Lower leg skin (tissue), 4 donors: Measurements from ENCODE around the gene KIF26B. TPM values are rescaled to one million over a fixed set of nuclear protein-coding genes. Genes with fewer than 3 reads are reported as not detected.

Source experiments
- DNase-seq, 2 donors: peaks; one replicate each; pipeline ENCODE4 v3.0.0-alpha.2; 2019; ENCODE audit warnings: low spot score in 2 of 2
- H3K4me3 ChIP-seq: fragments of 200-600 bp; sonication (generic); 2 replicates; pipeline ENCODE4 v1.5.1; 2017; ENCODE audit warnings: mild to moderate bottlenecking, low read depth; ENCODE audit not compliant: poor library complexity, severe bottlenecking
- POLR2A ChIP-seq, 2 donors: fragments of 450-650 bp; IDR thresholded peaks; one replicate each; pipeline ENCODE4 v1.6.1; 2016 to 2017; ENCODE audit warnings: antibody characterized with exemption in 2 of 2, mild to moderate bottlenecking in 1 of 2, moderate library complexity in 1 of 2
- WGBS, 2 donors: methylation state at CpG; one replicate each; pipeline ENCODE4 v1.1.5; 2018; 5-methylcytosine and 5-hydroxymethylcytosine counted together
- intact Hi-C: fragments of 100-400 bp; cut with DNase I; formaldehyde crosslinking; loops from one replicate; pipeline ENCODE4 v1.15.0; 2023; ENCODE audit warnings: low total_unique reads
- total RNA-seq, 4 donors: library from RNA; depleted of rRNA; stranded (reverse); fragments of >200 nt; gene quantifications; one replicate each; pipeline ENCODE4 v1.1.0, GENCODE V29; 2016
- TF ChIP-seq, protein P1 (sequence below), 3 donors: fragments of 450-650 bp; IDR thresholded peaks; one replicate each; pipeline ENCODE4 v1.5.1; 2016; ENCODE audit warnings: antibody characterized with exemption in 3 of 3, mild to moderate bottlenecking in 3 of 3, moderate library complexity in 2 of 3

The KIF26B gene
- total RNA-seq, 4 donors from 2014 or later = 3.9 to 6.6 (median 5.7) TPM

DNA sequence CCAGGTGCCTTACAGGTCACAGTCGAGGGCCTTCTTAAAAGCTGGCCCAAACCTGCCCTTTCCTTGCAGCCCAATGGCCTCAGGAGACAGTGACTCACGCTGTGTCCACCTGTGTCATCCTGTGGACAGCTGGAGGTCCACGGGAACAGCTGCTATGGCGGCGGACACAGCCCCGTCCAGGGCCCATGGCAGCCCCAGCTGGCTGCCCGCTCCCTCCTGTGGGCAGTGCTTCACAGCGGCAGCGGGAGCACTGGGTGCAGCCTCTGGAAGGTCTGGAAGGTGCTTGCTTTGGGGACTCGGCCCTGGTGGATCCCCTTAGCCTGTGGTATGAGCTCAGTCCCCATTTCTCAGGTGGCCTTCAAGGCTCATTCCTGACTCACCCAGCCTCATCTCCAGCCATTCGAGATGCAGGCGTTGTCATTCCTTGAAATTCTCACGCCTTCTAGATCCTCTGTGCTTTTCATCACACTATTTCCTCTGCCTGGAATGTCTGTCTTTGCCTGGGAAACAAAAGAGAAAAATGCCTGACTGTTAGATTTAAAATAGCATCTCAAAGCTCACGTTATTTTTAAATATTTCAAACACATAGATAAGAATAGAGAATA is 86.8 kb downstream of the KIF26B start:
- H3K4me3 ChIP-seq = no peak overlapping the region
- intact Hi-C loops = no loop called here
- no peak for DNase-seq
- WGBS, 2 donors = 89 to 90% methylated on average over 6 to 14 of the region's 14 CpGs
- no peak for TF ChIP-seq POLR2A (IDR thresholded peaks at IDR 0.05)
- TF ChIP-seq, protein P1, sequence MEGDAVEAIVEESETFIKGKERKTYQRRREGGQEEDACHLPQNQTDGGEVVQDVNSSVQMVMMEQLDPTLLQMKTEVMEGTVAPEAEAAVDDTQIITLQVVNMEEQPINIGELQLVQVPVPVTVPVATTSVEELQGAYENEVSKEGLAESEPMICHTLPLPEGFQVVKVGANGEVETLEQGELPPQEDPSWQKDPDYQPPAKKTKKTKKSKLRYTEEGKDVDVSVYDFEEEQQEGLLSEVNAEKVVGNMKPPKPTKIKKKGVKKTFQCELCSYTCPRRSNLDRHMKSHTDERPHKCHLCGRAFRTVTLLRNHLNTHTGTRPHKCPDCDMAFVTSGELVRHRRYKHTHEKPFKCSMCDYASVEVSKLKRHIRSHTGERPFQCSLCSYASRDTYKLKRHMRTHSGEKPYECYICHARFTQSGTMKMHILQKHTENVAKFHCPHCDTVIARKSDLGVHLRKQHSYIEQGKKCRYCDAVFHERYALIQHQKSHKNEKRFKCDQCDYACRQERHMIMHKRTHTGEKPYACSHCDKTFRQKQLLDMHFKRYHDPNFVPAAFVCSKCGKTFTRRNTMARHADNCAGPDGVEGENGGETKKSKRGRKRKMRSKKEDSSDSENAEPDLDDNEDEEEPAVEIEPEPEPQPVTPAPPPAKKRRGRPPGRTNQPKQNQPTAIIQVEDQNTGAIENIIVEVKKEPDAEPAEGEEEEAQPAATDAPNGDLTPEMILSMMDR (IDR thresholded peaks at IDR 0.05) = no peak

DNA sequence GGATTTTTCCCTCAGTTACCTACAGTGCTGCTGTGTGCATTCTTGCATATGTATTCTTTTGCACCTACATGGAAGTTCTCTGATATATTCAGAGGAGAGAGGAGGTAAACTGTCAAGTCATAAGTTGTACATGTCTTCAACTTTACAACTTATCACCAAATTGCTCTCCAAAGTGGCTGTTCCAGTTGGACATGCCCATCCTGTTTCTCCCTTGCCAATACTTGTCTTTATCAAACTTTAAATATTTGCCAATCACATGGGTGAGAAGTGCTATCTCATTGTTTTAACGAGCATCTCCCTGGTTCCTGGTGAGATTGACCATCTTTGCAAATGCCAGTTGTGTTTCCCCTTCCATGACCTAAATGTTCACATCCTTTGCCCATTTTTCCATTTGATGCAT is 88.2 kb downstream of the KIF26B start:
- no peak overlapping the region for H3K4me3 ChIP-seq
- no peak for DNase-seq
- intact Hi-C loops = no loop called here
- TF ChIP-seq POLR2A (IDR thresholded peaks at IDR 0.05) = no peak
- TF ChIP-seq, protein P1 (IDR thresholded peaks at IDR 0.05) = no peak
- 45 to 66% methylated on average over 1 of the region's 1 CpG for WGBS, 2 donors

DNA sequence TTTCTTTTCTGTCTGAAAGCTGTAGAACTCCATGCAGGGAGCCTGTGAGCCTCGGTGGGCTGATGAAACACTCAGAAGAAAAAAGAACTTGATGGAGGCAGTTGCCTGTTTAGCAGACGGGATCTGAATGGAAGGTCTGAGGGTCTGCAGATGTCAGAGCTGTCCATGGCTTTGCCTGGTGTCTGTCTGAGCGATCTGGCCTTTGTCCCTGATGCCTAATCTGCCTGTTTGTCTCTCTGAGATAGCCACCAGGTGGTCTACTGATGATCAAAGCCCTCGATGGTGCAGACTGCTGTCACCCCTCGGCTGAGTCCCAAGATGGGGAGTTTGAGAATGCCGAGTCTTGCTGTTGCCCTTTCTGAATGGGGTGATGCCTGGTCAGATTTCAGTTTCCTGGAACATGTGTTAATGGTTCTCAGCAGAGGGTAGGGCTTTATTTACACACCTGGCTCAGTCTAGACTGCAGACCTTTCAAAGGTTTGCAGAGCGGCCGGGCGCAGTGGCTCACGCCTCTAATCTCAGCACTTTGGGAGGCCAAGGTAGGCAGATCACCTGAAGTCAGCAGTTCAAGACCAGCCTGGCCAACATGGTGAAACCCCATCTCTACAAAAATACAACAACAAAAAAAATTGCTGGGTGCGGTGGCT is 90.4 kb downstream of the KIF26B start:
- no peak for TF ChIP-seq POLR2A (IDR thresholded peaks at IDR 0.05)
- TF ChIP-seq, protein P1 (IDR thresholded peaks at IDR 0.05) = no peak
- 89 to 93% methylated on average over 11 of the region's 11 CpGs for WGBS, 2 donors
- no peak overlapping the region for H3K4me3 ChIP-seq
- intact Hi-C loops = no loop called here
- no peak for DNase-seq

DNA sequence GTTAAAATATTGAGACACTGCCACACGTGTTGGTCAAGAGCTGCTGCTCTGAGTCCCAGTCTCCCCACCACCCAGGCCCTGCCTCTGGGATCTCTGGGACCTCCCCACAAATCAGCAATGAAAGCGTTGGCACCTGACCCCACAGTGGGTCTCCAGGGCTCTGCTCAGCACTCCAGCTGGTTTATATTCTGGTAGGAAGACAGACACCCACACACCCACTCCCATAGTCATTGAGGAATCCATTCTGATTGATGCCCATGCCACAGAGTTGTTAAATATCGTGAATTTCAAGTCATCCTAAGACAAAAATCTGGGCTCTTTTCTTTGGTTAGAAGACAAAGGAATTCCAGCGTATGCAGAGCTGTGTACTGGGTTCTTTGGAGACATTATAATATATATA is 91.6 kb downstream of the KIF26B start:
- DNase-seq = no peak
- H3K4me3 ChIP-seq = no peak overlapping the region
- TF ChIP-seq, protein P1 (IDR thresholded peaks at IDR 0.05) = no peak
- TF ChIP-seq POLR2A (IDR thresholded peaks at IDR 0.05) = no peak
- 60 to 71% methylated on average over 4 of the region's 4 CpGs for WGBS, 2 donors
- intact Hi-C loops = no loop called here

DNA sequence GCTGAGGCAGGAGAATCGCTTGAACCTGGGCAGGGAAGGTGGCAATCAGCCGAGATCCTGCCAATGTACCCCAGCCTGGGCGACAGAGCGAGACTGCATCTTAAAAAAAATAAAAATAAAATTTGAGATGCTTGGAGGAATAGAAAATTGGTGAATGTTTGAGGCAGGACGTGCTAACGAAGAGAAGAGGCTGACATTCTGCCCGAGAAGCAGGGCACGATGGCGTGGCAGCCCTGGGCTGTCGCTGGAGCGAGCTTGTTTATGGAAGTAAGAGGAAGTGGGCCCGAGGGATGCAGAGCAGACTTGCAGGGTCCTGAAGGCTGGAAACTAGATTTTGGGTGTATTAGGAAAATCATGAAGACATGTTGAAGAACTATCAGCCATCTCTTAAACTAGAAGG is 92.6 kb downstream of the KIF26B start:
- 88 to 89% methylated on average over 12 of the region's 12 CpGs for WGBS, 2 donors
- no peak for TF ChIP-seq POLR2A (IDR thresholded peaks at IDR 0.05)
- TF ChIP-seq, protein P1 (IDR thresholded peaks at IDR 0.05) = no peak
- no peak overlapping the region for H3K4me3 ChIP-seq
- DNase-seq = no peak
- intact Hi-C loops = no loop called here
